NCI-H524 treated with DMSO at 0.1 percent for 48 hours (cell line): Measurements from ENCODE around the gene ADORA2A.

Experiments
- DNase-seq: peaks from one replicate; lab custom pipeline; 2025; lab: John Stamatoyannopoulos, UW

ADORA2A gene

GRCh38 chr22:24453853-24454252 lies 26.5 kb downstream of the ADORA2A start:
- no peak for DNase-seq

DNA sequence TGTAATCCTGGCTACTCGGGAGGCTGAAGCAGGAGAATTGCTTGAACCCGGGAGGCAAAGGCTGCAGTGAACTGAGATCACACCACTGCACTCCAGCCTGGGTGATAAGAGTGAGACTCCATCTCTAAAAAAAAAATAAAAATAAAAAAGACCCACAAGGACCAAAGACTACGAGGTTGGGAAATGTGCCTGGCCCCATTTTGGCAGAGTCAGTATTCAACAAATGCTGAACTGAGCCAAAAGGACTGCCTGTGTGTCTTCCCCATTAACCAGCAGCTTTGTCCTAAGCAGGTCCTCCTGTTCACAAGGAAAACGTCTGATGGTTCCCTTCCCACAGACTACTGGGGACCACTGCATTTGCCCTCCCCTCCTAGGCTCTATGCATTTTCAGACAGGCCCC lies 27.6 kb downstream of the ADORA2A start:
- no peak for DNase-seq

DNA sequence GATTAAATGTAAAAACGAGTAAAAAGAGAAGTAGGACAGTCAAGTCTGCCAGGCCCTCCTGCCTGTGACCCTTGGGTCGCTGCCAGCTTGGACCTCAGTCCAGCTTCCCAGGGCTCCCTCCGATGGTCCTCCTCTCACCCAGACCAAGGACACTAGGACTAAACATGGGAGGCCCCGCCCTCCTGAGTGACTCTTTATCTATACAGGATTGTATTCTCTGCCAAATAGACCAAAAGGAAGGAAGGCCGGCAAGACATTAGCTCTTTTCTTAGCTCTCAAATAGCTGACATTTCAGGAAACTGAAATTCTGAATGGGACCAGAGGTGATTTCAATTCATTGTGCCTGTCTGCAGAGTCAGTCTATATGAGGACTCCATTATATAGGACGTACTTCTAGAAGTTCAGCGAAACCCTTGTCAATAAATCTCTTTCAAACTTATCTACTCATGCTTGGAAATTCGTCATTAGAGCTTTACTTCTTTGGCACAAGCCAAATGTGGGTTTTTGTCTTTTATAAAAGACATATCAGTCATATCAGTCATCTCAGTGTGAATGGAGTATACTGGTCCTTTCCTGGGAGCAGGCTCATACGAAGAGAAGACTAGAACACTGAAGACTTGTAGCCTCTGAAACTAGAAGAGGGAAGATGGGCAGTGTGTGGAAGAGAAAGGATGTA lies 28.5 kb downstream of the ADORA2A start:
- DNase-seq: no peak

DNA sequence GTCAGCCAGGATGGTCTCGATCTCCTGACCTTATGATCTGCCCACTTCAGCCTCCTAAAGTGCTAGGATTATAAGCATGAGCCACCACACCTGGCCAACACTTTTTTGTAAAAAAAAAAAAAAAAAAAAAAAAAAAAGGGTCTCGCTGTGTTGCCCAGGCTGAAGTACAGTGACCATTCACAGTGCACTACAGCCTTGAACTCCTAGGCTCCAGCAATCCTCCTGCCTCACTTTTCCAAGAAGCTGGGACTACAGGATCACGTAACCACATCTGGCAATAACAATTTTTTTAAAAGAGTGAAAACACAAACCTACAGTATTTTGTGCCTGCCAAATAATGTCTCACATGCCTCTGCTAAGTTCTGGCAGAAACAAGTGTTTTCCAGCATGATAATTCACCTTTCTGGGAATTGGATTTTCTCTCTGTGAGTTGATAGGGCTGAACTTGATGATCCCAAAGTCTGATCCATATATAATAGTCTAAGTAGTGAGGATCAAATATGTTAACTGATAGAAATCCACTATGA lies 30.6 kb downstream of the ADORA2A start:
- no peak for DNase-seq

- DNase-seq: no peak
These were observed 32.5 kb downstream of the ADORA2A start for GRCh38 chr22:24459911-24460310.

- no peak for DNase-seq
These were observed 33.2 kb downstream of the ADORA2A start for GRCh38 chr22:24460418-24461089.

GRCh38 chr22:24463071-24463760 lies 35.8 kb downstream of the ADORA2A start:
- no peak for DNase-seq

DNA sequence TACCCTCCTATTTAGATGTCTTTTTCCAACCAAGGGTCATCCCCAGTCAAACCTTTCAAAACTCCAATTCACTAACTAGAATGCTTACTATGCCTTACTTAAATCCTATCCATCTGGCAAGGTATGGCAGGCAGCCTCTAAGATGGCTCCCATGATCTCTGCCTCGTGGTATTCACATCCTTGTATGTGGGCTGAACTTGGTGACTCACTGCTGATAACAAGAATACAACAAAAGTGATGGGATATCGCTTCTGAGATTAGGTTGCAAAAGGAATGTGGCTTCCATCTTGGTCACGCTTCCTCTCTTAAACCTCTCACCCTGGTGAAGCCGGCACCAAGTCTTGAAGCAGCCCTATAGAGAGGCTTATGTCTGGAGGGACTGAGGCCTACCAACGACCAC lies 38.2 kb downstream of the ADORA2A start:
- DNase-seq: no peak

DNA sequence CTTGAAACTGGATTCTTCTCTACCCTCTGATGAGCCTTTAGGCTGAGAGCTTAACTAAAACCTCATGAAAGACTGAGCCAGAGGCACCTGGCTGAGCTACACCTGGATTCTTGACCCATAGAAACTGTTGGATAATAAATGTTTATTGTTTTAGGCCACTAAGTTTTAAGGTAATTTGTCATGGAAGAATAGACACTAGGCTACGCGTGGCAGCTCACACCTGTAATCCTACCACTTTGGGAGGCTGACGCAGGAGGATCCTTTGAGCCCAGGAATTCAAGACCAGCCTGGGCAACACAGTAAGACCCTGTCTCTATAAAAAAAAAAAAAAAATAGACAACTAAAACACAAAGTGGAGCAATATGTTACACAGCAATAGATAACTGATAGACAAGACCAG lies 38.6 kb downstream of the ADORA2A start:
- DNase-seq: no peak

GRCh38 chr22:24466716-24467328 lies 39.4 kb downstream of the ADORA2A start:
- DNase-seq: no peak

DNA sequence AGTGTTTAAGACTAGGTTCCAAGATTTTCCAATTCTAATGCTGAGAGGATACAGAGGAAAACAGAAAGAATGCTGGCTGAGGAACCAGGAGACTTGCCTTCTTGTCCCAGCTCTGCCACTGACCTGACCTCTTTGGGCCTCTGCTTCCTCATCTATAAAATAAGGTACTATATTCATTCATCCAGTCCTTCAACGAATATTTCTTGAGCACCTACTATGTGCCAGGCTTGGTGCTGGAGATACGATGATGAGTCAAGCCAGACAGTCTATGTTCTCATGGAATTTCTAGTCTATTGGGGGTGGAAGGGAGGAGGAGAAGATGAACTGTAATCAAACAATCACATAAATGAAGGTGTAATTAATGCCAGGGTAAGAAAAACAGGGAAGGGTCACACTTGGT lies 39.9 kb downstream of the ADORA2A start:
- no peak for DNase-seq

DNA sequence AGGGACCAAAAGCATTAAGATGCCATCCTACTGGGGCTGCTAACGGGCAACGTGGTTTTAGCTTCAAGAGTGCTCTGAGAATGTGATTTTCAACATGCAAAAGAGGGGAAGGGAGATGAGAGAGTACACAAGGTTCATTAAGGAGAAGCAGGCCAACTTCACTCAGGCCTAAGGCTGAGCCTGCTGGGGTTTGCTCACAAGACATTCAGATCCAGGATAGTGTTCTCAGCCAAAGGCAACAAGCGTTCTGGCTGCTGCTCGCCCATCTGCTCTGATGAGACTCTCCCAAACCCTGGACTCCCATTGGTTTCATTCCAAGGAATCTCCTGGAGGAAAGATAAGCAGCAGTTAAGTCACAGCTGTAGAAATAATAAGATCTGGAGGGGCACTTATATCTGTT lies 44.2 kb downstream of the ADORA2A start:
- DNase-seq: peak; percentile 65

DNA sequence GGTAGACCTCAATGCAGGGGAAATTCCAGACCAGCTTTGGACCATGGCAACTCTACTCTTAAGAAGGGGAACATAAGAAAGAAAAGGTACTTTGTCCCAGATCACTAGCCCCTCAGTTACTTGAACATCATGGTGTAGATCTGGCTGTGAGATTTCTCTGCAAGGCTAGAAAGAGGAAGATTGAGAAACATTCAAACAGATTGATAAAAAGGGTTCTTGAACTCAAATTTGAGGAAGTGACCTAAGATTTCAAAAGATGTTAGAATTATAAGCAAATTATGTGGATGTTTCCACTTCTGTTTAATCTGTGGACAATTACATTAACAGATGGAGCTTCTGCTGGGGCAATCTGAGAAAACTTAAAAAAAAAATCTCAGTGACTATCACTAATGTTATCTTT lies 45.9 kb downstream of the ADORA2A start:
- DNase-seq: no peak

DNA sequence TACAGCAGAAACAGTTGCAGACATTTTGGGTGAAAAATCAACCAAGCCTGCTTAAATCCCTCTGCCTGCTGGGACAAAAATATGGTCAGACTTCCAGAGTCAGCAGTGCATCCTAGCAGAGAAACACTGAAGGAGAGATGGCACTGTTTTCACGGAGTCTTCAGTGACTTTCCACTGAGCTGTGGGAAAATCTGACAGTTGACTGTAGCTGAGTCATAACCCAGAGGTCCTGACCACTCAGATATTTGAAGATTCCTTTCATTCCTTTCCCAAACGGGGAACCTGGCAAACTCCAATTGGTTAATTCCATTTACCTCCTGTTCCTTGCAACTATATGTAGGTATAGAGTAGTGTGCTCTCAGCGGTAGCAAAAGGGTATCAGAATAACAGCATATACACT lies 46.8 kb downstream of the ADORA2A start:
- DNase-seq: no peak

DNA sequence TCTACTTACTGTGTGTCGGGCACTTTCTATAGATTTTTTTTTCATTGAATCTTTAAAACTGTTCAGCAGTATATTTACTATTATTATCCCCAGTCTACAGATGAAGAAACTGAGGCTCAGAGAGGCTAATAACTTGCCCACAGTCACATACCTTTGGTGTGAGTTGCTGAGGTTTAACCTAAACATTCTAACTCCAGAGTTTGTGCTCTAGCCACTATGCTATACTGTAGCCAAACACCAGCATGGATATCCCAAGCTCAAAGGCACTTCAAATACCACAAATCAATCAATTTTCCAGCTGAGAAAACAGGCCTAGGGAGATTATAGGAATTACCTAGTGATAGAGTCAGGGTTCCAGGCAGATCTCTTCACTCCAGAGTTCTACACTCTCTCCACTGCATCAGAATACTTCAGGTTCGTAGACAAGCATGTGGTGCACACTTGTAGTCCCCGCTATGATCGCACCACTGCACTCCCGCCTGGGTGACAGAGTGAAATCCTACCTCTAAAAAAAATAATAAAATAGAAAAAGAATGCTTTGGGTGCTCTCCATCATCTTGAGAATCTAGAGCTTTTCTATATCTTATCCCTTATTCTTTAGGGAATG lies 47.4 kb downstream of the ADORA2A start:
- no peak for DNase-seq

DNA sequence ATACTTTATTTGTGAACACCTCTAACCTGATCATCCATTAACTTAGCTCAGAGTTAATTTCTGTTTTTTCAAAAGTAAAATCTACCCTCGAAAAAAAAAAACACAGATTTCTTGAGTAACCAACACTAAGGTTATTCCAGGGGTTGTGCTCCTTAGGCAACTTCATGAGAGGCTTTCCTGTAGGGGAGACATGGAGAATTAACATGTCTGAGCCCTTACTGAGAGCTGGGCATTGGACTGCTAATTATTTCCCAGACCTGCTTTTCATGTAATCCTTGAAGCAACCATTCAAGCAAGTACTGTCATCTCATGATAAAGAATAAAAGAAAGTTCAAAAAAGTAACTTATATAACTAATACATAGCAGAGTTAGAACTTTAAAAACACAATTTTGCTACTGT lies 54.2 kb downstream of the ADORA2A start:
- DNase-seq: no peak

DNA sequence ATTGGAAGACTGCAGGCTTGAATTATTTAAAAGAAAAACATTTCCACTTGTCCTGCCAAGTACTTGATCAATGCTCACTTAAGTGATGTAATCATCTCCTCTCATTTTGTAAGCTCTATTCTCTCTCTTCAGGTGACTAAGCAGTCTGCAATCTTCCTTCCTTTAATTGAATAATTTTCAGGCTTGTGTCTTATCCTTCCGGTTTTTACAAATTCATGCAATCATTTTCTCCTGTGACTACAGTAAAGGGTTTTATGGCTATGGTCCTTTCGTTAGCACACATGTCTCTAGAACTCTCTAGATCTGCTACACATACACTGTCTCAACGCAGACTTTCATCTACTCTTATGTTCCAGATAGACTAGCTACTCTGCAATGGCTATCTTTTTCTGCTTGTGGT lies 55.2 kb downstream of the ADORA2A start:
- no peak for DNase-seq

DNA sequence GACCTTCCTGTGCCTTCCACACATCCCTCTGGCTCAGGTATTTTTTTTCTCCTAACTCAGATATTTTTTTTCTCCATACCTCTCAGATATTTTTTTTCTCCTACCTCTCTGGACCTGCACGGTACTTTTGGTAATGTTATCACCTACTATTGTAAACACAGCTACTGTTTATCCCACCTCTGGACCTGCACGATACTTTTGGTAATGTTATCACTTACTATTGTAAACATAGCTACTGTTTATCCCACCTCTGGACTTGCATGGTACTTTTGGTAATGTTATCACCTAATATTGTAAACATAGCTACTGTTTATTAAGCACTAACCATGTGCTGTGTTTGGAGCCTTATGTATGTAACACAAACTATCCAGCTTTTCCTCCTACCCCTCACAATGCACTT lies 55.6 kb downstream of the ADORA2A start:
- DNase-seq: no peak

- no peak for DNase-seq
These were observed 56.7 kb downstream of the ADORA2A start for GRCh38 chr22:24483976-24484545.

- no peak for DNase-seq
These were observed 57.8 kb downstream of the ADORA2A start for GRCh38 chr22:24485170-24485569.

DNA sequence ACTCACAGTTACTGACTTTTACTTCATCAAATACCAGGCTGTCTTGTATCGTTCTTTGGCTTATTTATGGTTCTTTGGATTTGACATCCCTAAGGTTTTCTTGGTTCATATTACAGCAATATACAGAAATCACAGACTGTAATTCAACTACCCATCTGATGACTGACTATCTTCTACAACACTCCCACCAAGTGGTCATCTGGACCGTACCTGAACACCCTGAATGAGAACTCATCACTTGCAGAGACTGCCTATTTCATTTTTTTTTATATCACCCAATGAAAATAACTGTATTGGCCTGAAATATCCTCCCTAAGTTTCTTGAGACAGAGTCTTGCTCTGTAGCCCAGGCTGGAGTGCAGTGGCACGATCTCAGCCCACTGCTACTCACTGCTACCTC lies 58.2 kb downstream of the ADORA2A start:
- no peak for DNase-seq

DNA sequence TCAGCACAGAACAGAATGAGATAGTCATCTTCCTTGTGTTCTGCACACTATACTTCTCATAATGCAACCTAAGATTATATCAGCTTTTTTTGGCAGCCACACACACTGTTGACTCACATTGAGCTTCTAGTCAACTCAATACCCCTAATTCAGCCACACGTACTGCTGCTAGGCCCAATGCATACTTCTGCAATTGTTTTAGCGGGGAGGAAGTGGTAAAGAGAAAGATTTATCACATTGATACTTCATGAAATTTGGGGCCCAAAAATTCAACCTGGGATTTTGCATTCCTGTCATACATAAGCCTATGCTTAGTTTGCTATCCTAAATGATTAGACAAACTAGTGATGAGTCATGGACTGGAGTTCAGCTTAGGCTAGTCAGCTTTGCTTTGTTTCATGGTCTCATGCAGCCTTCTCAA lies 59.1 kb downstream of the ADORA2A start:
- no peak for DNase-seq
